Hepatocyte (in vitro differentiated cells): ENCODE data around the gene APRT. TPM values are rescaled to one million over a fixed set of nuclear protein-coding genes. Genes with fewer than 3 reads are reported as not detected.

Experiments used
- DNase-seq: peaks from one replicate; pipeline ENCODE4 v3.0.0-alpha.2; 2016; ENCODE audit warnings: low spot score
- H2AFZ ChIP-seq: fragments of 200-600 bp; sonication (generic); 2 replicates; pipeline ENCODE4 v1.6.0; 2016; ENCODE audit warnings: antibody characterized with exemption, mild to moderate bottlenecking
- H3K27ac ChIP-seq: fragments of 200-600 bp; sonication (generic); 2 replicates; pipeline ENCODE4 v1.5.1; 2016; ENCODE audit warnings: mild to moderate bottlenecking
- H3K27me3 ChIP-seq: fragments of 200-600 bp; sonication (generic); 2 replicates; pipeline ENCODE4 v1.6.1; 2016
- H3K36me3 ChIP-seq: fragments of 200-600 bp; sonication (generic); replicated peaks from 2 replicates; pipeline ENCODE4 v1.5.1; 2016; ENCODE audit warnings: low read depth; ENCODE audit not compliant: insufficient read depth
- H3K4me1 ChIP-seq: fragments of 200-600 bp; sonication (generic); 2 replicates; pipeline ENCODE4 v1.5.1; 2016; ENCODE audit warnings: mild to moderate bottlenecking, moderate library complexity; ENCODE audit not compliant: insufficient read depth
- H3K4me2 ChIP-seq: fragments of 200-600 bp; sonication (generic); 2 replicates; pipeline ENCODE4 v1.6.0; 2016
- H3K4me3 ChIP-seq: fragments of 200-600 bp; sonication (generic); 2 replicates; pipeline ENCODE4 v1.5.1; 2016; ENCODE audit warnings: mild to moderate bottlenecking
- H3K79me2 ChIP-seq: fragments of 200-600 bp; sonication (generic); 2 replicates; pipeline ENCODE4 v1.6.0; 2017; ENCODE audit warnings: mild to moderate bottlenecking
- H3K9me2 ChIP-seq: fragments of 200-600 bp; sonication (generic); replicated peaks from 2 replicates; pipeline ENCODE4 v1.6.0; 2017; ENCODE audit warnings: mild to moderate bottlenecking; ENCODE audit not compliant: insufficient read depth
- H3K9me3 ChIP-seq: fragments of 200-600 bp; sonication (generic); 2 replicates; pipeline ENCODE4 v1.5.1; 2016; ENCODE audit warnings: low read depth, mild to moderate bottlenecking
- H4K20me1 ChIP-seq: fragments of 200-600 bp; sonication (generic); 2 replicates; pipeline ENCODE4 v1.6.0; 2016; ENCODE audit warnings: mild to moderate bottlenecking; ENCODE audit not compliant: insufficient read depth, poor library complexity, severe bottlenecking
- CTCF ChIP-seq: fragments of 200-600 bp; sonication (generic); IDR thresholded peaks from 2 replicates; pipeline ENCODE4 v1.5.1; 2016; ENCODE audit warnings: antibody characterized with exemption, mild to moderate bottlenecking; ENCODE audit not compliant: poor library complexity
- EZH2 ChIP-seq: fragments of 200-600 bp; sonication (generic); IDR thresholded peaks from 2 replicates; pipeline ENCODE4 v1.6.1; 2016; ENCODE audit warnings: antibody characterized with exemption, mild to moderate bottlenecking, borderline replicate concordance
- EZH2phosphoT487 ChIP-seq: fragments of 200-600 bp; sonication (generic); IDR thresholded peaks from one replicate; pipeline ENCODE4 v1.6.1; 2018; ENCODE audit warnings: antibody characterized with exemption, mild to moderate bottlenecking, low read depth, moderate library complexity; ENCODE audit not compliant: unreplicated experiment, severe bottlenecking
- WGBS: methylation state at CpG from one replicate; pipeline ENCODE4 v1.1.6; 2016; ENCODE audit warnings: low lambda C conversion rate; ENCODE audit errors: missing lambda C conversion rate; 5-methylcytosine and 5-hydroxymethylcytosine counted together
- polyA plus RNA-seq: library from polyadenylated mRNA; unstranded; fragments of >200 nt; fragmentation: Nextera tagmentation; extraction: Ambion mirVana; gene quantifications from 2 replicates; pipeline ENCODE4 v1.2.1, GENCODE V29; 2016
- total RNA-seq: library from RNA; depleted of rRNA; stranded (reverse); fragments of >200 nt; gene quantifications from 2 replicates; pipeline ENCODE4 v1.2.3, GENCODE V29; 2014

Gene APRT
- total and polyA plus RNA-seq, 2 experiments from 2014 or later, result 101 to 237 TPM

DNA sequence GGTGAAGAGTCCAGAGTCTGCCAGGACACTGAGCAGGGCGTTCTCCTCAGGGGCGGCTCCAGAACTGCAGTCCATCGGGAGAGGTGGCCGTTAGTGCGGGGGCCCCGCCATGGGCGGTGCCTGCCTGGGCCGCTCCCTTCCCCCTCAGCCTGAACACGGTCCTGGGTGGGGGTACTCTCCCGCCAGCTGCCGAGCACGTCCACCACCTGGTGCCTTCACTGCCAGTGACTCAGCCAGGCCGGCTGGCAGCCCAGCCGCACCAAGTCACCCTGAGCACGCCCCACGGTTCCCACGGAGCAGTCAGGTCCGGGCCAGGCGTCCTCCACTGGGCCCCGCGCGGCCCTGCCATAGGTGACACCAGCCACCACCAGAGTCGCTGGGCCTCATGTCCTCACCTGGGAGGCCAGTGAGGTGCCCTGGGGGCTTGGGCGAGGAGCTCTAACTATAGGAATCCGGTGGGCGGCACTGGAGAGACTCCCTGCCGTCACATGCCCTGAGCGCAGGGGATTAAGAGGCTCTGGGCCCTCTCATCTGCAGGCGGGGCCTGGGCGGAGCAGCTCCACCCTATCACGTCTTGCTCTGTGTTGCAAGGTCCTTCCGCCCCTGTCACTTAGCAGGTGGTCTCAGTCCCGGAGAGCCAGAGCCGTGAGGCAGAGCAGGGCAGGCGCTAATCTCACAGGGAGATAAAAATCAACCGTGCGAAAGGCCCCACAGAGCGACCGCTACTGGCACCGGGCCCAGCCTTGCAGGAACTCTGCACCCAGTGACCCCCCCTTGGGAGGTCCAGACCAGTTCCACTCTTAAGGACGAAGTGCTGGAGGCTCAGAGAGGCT is 41.1 kb downstream of the APRT start:
- H3K27me3 ChIP-seq, result no peaks in the 10 kb centered on the region
- H3K79me2 ChIP-seq, result peaks cover 63% of the 10 kb centered on the region
- peak overlapping the region; percentile 55 for H3K4me2 ChIP-seq
- H4K20me1 ChIP-seq, result peaks cover 15% of the 10 kb centered on the region
- H3K27ac ChIP-seq, result peak overlapping the region; percentile 84
- no peak overlapping the region for H3K4me3 ChIP-seq
- no peak for TF ChIP-seq EZH2phosphoT487
- TF ChIP-seq EZH2, result no peak
- no peak for TF ChIP-seq CTCF
- H3K4me1 ChIP-seq, result peaks cover 63% of the 10 kb centered on the region
- H2AFZ ChIP-seq, result no peak overlapping the region
- DNase-seq, result peak; percentile 91
- H3K36me3 ChIP-seq, result no peaks in the 10 kb centered on the region
- no peaks in the 10 kb centered on the region for H3K9me3 ChIP-seq
- H3K9me2 ChIP-seq, result no peaks in the 10 kb centered on the region
- WGBS, result 33% methylated on average over 40 of the region's 41 CpGs

DNA sequence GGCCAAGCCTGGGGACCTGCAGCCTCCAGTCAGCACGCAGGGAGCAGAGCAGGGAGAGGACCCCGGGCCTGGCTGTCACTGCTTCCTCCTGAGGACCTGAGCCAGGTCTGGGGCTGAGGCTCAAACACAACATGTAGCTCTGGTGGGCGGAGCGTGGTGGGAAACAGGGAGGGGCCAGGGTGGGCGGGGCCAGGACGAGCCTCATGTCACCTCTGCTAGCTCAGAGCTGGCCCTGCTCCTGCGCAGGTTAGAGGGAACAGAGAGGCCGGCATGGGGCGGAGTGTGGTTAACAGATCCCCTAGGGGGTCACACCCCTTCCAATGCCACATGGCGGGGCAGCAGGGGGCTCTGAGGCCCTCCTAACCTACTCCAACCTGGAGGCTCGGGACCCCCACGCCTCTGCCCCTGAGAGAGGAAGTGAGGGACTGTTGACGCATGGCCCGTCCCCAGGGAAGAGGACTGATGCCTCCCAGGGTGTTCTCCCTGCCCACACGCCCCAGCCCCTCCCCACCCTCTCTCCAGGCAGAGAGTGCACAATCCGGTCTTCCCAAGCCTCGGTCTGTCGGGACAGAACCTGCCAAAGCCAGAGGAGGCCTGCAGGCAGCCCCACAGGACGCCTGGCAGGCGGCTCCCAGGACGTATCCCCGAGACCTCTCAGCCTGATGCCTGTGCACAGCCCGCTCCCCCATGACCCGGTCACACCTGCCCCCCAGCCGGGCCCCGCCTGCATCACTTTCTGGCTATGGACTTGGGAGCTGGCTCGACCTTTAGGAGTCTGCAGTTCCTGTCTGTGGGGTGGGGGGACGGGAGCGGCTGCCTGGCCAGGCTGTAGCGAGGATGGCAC is 41.9 kb downstream of the APRT start:
- H3K79me2 ChIP-seq, result peaks cover 59% of the 10 kb centered on the region
- 55% methylated on average over 21 of the region's 30 CpGs for WGBS
- DNase-seq, result peak; percentile 86
- H3K4me3 ChIP-seq, result no peak overlapping the region
- peaks cover 15% of the 10 kb centered on the region for H4K20me1 ChIP-seq
- H3K27me3 ChIP-seq, result no peaks in the 10 kb centered on the region
- TF ChIP-seq EZH2 (no peak), CTCF (no peak), EZH2phosphoT487 (no peak)
- no peaks in the 10 kb centered on the region for H3K36me3 ChIP-seq
- H3K4me1 ChIP-seq, result peaks cover 63% of the 10 kb centered on the region
- H2AFZ ChIP-seq, result no peak overlapping the region
- peak overlapping the region; percentile 84 for H3K27ac ChIP-seq
- no peaks in the 10 kb centered on the region for H3K9me3 ChIP-seq
- H3K4me2 ChIP-seq, result peak overlapping the region; percentile 55
- no peaks in the 10 kb centered on the region for H3K9me2 ChIP-seq

- H3K4me1 ChIP-seq, result peaks cover 60% of the 10 kb centered on the region
- WGBS, result 69% methylated on average over 17 of the region's 24 CpGs
- H3K79me2 ChIP-seq, result peaks cover 56% of the 10 kb centered on the region
These were observed 43.5 kb downstream of the APRT start for GRCh38 chr16:88768071-88768783.

More at GRCh38 chr16:88768071-88768783, 43.5 kb downstream of the APRT start:
- TF ChIP-seq EZH2, result no peak
- TF ChIP-seq CTCF, result no peak
- TF ChIP-seq EZH2phosphoT487, result no peak
- Histone ChIP-seq H3K27me3 (no peaks in the 10 kb centered on the region), H3K4me2 (no peak overlapping the region), H2AFZ (no peak overlapping the region), H3K27ac (no peak overlapping the region), H3K36me3 (no peaks in the 10 kb centered on the region), H3K4me3 (no peak overlapping the region), H3K9me2 (no peaks in the 10 kb centered on the region), H4K20me1 (peaks cover 15% of the 10 kb centered on the region), H3K9me3 (no peaks in the 10 kb centered on the region)
- peak; percentile 45 for DNase-seq
